ENCODE data around the gene OR8I2.
"Not testable (repeated sequence)": the region's sequence is repeated elsewhere in the genome, so short reads cannot be mapped to it uniquely, and the experiment has no call there.

Gene OR8I2

GRCh38 chr11:56093008-56093407, at the start of gene OR8I2:
Gene OR8I2 (plus strand): TSS chr11:56093308. CDS start chr11:56093308, 0 bp downstream.
- TF ChIP-seq CTCF (IDR thresholded peaks at IDR 0.05; ENCODE audit: low read depth, low read length) (no peak), POLR2A (IDR thresholded peaks at IDR 0.05; ENCODE audit: extremely low read depth, insufficient read length) (no peak), MYC (IDR thresholded peaks at IDR 0.05; ENCODE audit: low read depth, low read length) (no peak), MAX (IDR thresholded peaks at IDR 0.05; ENCODE audit: low read depth, low read length) (no peak)
- no peak within 1 kb of the TSS for H3K4me3 ChIP-seq (ENCODE audit: low read depth, low read length)
- DNase-seq (ENCODE audit: low read depth), result no peak

GRCh38 chr11:56045538-56045937, 47.6 kb upstream of the OR8I2 start:
- no peak for TF ChIP-seq POLR2A (IDR thresholded peaks at IDR 0.05; ENCODE audit: extremely low read depth, insufficient read length)
- no peak for TF ChIP-seq MYC (IDR thresholded peaks at IDR 0.05; ENCODE audit: low read depth, low read length)
- no peak for DNase-seq (ENCODE audit: low read depth)
- H3K4me3 ChIP-seq (ENCODE audit: low read depth, low read length), result no peak overlapping the region

- no peak overlapping the region for H3K4me3 ChIP-seq (ENCODE audit: low read depth, low read length)
- no peak for DNase-seq (ENCODE audit: low read depth)
- TF ChIP-seq CTCF (IDR thresholded peaks at IDR 0.05; ENCODE audit: low read depth, low read length) (no peak), MAX (IDR thresholded peaks at IDR 0.05; ENCODE audit: low read depth, low read length) (no peak), POLR2A (IDR thresholded peaks at IDR 0.05; ENCODE audit: extremely low read depth, insufficient read length) (no peak), MYC (IDR thresholded peaks at IDR 0.05; ENCODE audit: low read depth, low read length) (no peak)
Measured at GRCh38 chr11:56048480-56048879, 44.6 kb upstream of the OR8I2 start.

GRCh38 chr11:56049487-56049886, 43.6 kb upstream of the OR8I2 start:
- H3K4me3 ChIP-seq (ENCODE audit: low read depth, low read length), result no peak overlapping the region
- DNase-seq (ENCODE audit: low read depth), result no peak
- no peak for TF ChIP-seq CTCF (IDR thresholded peaks at IDR 0.05; ENCODE audit: low read depth, low read length)
- TF ChIP-seq MYC (IDR thresholded peaks at IDR 0.05; ENCODE audit: low read depth, low read length), result no peak
- no peak for TF ChIP-seq MAX (IDR thresholded peaks at IDR 0.05; ENCODE audit: low read depth, low read length)
- TF ChIP-seq POLR2A (IDR thresholded peaks at IDR 0.05; ENCODE audit: extremely low read depth, insufficient read length), result no peak

- H3K4me3 ChIP-seq (ENCODE audit: low read depth, low read length); DNase-seq (ENCODE audit: low read depth): not testable (repeated sequence)
Measured at GRCh38 chr11:56056366-56056765, 36.7 kb upstream of the OR8I2 start.

GRCh38 chr11:56057661-56058237, 35.4 kb upstream of the OR8I2 start:
- not testable (repeated sequence) for H3K4me3 ChIP-seq (ENCODE audit: low read depth, low read length); DNase-seq (ENCODE audit: low read depth)

- H3K4me3 ChIP-seq (ENCODE audit: low read depth, low read length); DNase-seq (ENCODE audit: low read depth): not testable (repeated sequence)
Measured at GRCh38 chr11:56058260-56058780, 34.8 kb upstream of the OR8I2 start.

GRCh38 chr11:56066980-56067379, 26.1 kb upstream of the OR8I2 start:
- H3K4me3 ChIP-seq (ENCODE audit: low read depth, low read length), result no peak overlapping the region
- no peak for DNase-seq (ENCODE audit: low read depth)
- TF ChIP-seq POLR2A (IDR thresholded peaks at IDR 0.05; ENCODE audit: extremely low read depth, insufficient read length), result no peak
- no peak for TF ChIP-seq MYC (IDR thresholded peaks at IDR 0.05; ENCODE audit: low read depth, low read length)
- TF ChIP-seq CTCF (IDR thresholded peaks at IDR 0.05; ENCODE audit: low read depth, low read length), result no peak
- no peak for TF ChIP-seq MAX (IDR thresholded peaks at IDR 0.05; ENCODE audit: low read depth, low read length)
